Ishikawa (cell line): ENCODE measurements around the gene TMEM237.

ENCODE experiments used
- CEBPB ChIP-seq: IDR thresholded peaks from 2 replicates; pipeline ENCODE4 v1.6.1; 2012
- CREB1 ChIP-seq: IDR thresholded peaks from 2 replicates; pipeline ENCODE4 v1.6.1; 2012; ENCODE audit warnings: low read depth
- EGR1 ChIP-seq: IDR thresholded peaks from 2 replicates; pipeline ENCODE4 v1.6.1; 2012
- EP300 ChIP-seq: IDR thresholded peaks from 2 replicates; pipeline ENCODE4 v1.6.1; 2012; ENCODE audit warnings: borderline replicate concordance
- MAX ChIP-seq: IDR thresholded peaks from 2 replicates; pipeline ENCODE4 v1.6.1; 2012
- NFIC ChIP-seq: IDR thresholded peaks from 2 replicates; pipeline ENCODE4 v1.6.1; 2012
- RAD21 ChIP-seq: IDR thresholded peaks from 2 replicates; pipeline ENCODE4 v1.6.1; 2012; ENCODE audit warnings: low read depth
- REST ChIP-seq: IDR thresholded peaks from 2 replicates; pipeline ENCODE4 v1.6.1; 2012; ENCODE audit warnings: low read depth, mild to moderate bottlenecking
- TAF1 ChIP-seq: IDR thresholded peaks from 2 replicates; pipeline ENCODE4 v1.6.1; 2012; ENCODE audit warnings: low read depth, mild to moderate bottlenecking
- TCF12 ChIP-seq: IDR thresholded peaks from 2 replicates; pipeline ENCODE4 v1.6.1; 2012; ENCODE audit warnings: low read depth
- TEAD4 ChIP-seq: IDR thresholded peaks from 2 replicates; pipeline ENCODE4 v1.6.1; 2012
- USF1 ChIP-seq: IDR thresholded peaks from 2 replicates; pipeline ENCODE4 v1.6.1; 2012
- YY1 ChIP-seq: IDR thresholded peaks from 2 replicates; pipeline ENCODE4 v1.6.1; 2012; ENCODE audit warnings: low read depth

- TF ChIP-seq REST (no peak), YY1 (no peak), RAD21 (no peak), TCF12 (no peak), EGR1 (no peak), EP300 (no peak), NFIC (no peak), TAF1 (no peak), CREB1 (no peak), MAX (no peak), USF1 (no peak), CEBPB (no peak), TEAD4 (no peak)
Observed at GRCh38 chr2:201580486-201580885, 62.8 kb downstream of the TMEM237 start.
